ENCODE measurements around the gene MYOZ3.

MYOZ3 gene

DNA sequence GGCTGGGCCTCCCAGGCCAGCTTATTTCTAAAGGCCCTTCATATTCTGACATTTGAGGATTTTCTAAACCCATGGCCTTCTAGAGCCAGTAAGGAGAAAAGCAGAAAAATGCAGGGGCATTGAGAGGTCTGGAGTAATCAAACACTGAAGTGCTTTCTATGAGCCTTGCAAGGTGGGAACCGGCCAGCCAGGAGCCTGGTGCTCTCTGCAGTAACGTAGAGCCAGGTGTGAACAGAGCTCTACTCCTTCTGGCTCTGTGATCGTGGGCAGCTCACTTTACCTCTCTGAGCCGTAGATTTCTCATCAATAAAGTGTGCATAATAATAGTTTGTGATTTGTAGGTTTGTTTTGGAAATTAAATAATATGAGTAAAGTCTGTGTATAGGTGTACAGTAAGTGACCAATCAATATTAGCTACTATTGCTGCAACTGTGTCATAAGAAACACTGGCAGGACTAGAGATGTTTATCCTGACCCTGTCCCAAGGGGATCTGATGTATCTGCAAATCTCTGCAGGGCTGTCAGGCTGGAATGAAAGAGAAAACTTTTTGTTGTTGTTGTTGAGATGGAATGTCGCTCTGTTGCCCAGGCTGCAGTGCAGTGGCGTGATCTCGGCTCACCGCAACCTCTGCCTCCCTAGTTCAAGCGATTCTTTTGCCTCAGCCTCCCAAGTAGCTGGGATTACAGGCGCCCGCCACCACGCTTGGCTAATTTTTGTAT lies 17.9 kb upstream of the MYOZ3 start:
- DNase-seq (ENCODE audit: low spot score): no peak

DNA sequence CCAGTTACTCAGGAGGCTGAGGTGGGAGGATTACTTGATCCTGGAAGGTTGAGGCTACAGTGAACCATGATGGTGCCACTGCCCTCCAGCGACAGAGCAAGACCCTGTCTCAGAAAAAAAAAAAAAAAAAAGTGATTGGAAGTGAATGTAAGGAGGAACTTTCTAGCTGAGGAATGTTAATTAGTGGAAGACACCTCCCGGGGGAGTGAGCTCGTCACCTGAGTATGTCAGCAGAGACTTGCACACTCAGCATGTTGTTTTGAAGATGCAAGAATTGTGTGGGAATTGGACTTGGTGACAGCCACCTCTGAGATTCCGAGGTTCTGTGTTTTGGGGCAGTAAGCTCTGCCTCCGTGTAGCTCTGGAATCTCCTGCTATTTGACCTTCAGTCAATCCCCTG lies 17.0 kb upstream of the MYOZ3 start:
- no peak for DNase-seq (ENCODE audit: low spot score)

DNA sequence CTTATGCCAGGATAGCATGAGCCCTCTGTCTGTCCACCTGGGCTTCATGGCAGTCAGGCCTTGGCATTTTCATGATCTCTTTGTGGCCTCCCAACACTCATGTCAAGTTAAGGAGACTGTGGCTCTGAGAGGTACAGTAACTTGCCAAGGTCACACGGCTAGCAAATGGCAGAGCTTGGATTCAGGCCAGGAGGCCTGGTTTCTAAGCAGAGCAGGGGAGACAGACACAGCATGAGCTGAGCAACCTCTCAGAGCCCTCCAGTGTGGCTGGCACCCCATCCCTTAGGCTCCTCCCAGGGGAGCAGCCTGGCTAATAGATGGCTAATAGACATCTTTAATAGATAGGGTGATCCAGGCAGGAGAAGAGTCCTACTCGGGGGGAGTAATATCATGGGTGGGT lies 16.5 kb upstream of the MYOZ3 start:
- no peak for DNase-seq (ENCODE audit: low spot score)

- DNase-seq (ENCODE audit: low spot score): no peak
Measured at GRCh38 chr5:150645070-150645700, 15.9 kb upstream of the MYOZ3 start.

DNA sequence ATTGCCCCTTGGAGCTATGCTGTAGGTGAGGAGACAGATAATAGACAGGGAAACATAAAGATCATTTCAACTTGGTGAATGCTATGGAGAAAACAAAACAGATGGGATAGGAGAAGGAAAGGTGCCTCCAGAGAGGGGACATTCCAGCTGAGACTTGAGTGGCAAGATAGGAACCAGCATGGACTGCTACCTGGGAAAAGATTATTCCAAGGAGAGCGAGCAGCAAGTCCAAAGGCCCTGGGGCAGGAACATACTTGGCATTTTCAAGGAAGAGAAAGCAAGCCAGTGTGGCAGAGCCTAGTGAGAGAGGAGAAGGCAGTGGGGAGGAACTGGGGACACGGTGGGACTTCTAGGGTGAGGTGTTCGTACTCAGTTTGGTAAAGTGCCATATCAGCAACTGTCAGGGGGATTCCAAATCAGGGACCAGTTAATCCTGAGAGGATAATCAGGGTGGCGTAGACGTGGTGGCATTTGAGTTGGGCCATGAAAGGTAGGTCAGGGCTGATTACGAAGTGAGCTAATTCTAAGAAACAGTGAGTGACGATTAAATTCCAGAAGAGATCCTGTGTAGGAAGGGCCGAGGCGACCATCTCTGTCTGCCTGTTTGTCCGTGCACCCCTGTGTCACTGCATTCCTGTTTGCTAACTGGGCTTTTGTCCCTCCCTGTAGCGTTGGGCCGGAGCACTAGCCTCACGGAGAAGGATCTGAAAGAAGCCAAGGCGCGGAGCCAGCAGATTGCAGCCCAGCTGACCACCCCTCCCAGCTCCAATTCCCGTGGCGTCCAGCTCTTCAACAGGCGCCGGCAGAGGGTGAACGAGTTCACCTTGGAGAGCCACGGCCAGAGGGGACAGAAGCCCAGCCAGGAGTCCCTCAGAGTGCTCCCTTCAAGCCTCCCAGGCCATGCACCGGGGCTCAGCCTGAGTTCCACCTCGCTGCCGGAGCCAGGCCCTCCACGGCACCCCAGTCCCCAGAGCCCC lies 13.5 kb upstream of the MYOZ3 start:
- DNase-seq (ENCODE audit: low spot score): no peak

DNA sequence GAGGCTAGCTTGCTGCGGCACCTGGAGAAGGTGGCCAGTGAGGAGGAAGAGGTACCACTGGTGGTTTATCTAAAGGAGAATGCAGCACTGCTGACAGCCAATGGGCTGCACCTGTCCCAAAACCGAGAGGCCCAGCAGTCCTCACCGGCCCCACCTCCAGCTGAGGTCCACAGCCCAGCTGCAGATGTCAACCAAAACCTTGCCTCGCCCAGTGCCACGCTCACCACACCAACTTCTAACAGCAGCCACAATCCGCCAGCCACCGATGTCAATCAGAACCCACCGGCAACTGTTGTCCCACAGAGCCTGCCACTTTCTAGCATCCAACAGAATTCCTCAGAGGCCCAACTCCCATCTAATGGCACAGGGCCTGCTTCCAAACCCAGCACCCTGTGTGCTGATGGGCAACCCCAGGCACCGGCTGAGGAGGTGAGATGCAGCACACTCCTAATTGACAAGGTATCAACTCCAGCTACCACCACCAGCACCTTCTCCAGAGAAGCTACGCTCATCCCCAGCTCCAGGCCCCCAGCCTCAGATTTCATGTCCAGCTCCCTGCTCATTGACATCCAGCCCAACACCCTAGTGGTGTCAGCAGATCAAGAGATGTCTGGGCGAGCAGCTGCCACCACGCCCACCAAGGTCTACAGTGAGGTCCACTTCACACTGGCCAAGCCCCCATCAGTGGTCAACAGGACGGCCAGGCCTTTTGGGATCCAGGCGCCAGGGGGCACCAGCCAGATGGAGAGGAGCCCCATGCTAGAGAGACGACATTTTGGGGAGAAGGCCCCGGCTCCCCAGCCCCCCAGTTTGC lies 12.6 kb upstream of the MYOZ3 start:
- DNase-seq (ENCODE audit: low spot score): no peak

DNA sequence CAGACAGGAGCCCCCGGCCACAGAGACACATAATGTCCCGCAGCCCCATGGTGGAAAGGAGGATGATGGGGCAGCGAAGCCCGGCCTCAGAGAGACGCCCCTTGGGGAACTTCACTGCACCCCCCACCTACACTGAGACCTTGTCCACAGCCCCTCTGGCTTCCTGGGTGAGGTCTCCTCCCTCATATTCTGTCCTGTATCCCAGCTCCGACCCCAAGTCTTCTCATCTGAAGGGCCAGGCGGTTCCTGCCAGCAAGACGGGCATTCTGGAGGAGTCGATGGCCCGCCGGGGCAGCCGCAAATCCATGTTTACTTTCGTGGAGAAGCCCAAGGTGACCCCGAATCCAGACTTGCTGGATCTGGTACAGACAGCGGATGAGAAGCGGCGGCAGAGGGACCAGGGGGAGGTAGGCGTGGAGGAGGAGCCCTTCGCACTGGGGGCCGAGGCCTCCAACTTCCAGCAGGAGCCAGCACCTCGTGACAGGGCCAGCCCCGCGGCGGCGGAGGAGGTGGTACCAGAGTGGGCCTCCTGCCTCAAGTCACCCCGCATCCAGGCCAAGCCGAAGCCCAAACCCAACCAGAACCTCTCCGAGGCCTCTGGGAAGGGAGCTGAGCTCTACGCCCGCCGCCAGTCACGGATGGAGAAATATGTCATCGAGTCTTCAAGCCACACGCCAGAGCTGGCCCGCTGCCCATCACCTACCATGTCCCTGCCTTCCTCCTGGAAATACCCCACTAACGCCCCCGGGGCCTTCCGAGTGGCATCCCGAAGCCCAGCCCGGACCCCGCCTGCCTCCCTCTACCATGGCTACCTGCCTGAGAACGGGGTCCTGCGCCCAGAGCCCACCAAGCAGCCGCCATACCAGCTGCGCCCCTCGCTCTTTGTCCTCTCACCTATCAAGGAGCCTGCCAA lies 11.7 kb upstream of the MYOZ3 start:
- no peak for DNase-seq (ENCODE audit: low spot score)

- no peak for DNase-seq (ENCODE audit: low spot score)
Measured at GRCh38 chr5:150650021-150651006, 10.7 kb upstream of the MYOZ3 start.

DNA sequence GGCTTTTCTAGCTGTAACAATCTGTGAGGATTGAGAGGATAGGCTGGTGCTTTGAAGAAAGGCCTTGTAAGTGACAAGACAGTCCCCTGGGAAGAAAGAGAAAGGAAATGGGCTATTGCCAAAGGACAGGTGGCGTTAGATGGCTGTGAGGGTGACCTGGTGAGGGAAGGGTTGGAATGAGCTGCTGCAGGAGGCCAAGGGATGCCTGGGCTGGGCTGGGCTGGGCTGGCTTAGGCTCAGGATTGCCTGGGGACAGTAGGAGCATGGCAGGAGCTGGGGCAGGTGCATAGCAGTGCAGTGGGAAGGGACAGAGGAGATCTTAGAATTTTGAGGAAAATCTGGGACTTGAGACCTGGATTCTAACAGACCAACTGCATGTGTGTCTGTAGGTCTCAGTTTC lies 9.7 kb upstream of the MYOZ3 start:
- DNase-seq (ENCODE audit: low spot score): no peak

DNA sequence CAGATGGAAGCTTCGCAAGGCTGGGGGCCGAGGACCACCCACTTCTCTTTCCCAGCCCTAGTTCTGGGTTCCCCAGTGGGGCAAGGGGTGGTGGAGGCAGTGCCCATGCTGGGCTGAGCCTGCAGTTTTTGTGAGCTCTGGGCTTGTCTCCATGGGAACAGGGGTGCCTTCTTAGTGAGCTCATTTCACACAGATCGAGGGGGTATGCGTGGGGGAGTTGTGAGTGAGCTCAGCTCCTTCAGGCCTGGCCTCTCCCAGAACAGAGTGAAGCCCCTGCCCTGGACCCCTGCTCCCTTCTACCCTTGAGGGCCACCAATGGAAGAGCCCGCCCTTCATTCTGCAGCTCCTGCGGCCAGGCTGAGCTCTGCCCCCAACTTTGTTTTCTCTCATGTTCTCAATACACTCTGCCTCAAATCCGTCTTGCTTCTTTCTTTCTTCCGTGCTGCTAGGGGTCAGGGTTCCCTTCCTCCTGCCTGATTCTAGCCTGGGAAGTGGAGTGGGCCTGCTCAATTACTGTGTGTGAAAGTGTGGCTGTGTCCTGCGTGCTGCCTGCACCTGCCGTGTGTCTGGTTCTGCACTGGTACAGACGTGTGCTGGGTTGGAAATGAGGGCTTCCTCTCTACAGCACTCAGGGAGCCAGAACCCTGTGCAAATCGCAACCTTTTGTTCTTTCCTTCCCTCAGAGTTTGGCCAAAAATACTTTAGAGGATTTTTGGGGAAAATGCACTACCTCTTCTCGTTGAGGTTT lies 9.0 kb upstream of the MYOZ3 start:
- DNase-seq (ENCODE audit: low spot score): no peak

- DNase-seq (ENCODE audit: low spot score): no peak
Measured at GRCh38 chr5:150653145-150653761, 7.8 kb upstream of the MYOZ3 start.

DNA sequence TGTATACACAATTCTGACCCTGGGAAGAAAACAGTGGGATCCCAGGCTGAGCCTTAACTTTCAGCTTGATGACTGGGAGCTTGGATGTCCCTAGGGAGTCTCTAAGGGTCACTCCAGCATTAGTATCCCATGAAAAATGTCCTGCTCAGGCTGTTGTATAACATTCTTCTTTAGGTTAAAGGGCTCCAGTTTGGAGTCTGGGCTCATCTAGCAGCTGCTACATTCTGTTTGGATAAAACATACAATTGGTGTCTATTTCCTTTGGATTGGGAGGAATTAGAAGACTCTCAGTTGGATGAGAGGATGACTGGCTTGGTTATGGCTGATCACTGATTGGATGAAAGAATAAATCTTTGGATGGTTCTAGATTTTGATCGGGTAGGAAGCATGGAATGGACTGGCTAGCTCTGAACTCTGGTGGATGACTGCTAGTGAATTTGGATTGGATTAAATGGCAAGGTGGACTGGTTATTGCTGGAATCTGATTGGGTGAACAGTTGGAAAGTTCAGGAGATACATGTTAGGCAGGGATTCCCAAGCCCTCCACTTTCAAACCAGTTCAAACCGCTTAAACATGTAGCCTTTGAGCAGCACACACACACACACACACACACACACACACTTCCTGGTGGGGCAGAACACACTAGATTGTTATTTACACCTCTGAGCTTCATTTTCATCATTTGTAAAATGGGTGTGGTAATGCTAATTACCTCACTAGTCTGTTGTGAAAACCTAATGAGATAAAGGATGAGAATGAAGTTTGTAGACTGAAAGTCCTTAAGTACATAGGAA lies 7.1 kb upstream of the MYOZ3 start:
- DNase-seq (ENCODE audit: low spot score): no peak

DNA sequence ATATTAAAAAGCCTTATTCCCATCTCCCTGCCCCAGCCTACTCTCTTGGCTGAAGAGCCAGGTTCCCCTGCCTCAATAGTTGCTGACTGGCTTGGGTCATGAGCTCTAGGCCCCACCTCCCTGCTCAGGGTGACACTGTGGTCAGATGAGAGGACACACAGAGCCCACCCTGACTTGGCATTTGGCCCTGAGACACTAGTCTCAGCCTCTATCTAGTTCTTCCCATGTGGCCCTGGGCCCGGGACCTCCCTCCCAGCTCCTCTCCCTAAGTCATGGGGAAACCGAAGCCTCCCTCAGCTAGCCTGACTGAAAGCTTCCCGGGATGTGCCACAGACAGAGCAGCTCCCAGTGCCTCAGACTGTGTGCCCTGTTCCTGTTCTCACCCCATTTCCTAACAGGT lies 5.8 kb upstream of the MYOZ3 start:
- DNase-seq (ENCODE audit: low spot score): no peak

GRCh38 chr5:150656191-150657132 lies 4.6 kb upstream of the MYOZ3 start:
- peak; percentile 56 for DNase-seq (ENCODE audit: low spot score)

- no peak for DNase-seq (ENCODE audit: low spot score)
Measured at GRCh38 chr5:150658121-150658520, 2.9 kb upstream of the MYOZ3 start.

DNA sequence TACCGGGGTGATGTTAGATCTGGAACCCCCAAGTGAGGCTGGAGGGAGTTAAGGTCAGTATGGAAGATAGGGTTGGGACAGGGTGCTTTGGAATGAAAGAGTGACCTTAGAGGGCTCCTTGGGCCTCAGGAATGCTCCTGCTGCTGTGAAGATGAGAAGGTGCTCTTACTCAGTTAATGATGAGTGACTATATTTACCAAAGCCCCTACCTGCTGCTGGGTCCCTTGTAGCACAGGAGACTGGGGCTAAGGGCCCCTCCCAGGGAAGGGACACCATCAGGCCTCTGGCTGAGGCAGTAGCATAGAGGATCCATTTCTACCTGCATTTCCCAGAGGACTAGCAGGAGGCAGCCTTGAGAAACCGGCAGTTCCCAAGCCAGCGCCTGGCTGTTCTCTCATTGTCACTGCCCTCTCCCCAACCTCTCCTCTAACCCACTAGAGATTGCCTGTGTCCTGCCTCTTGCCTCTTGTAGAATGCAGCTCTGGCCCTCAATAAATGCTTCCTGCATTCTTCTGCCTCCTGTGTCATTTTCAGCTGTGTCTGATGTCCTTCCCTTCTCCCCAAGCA lies 2.3 kb upstream of the MYOZ3 start:
- DNase-seq (ENCODE audit: low spot score): no peak
